ENCODE measurements around the gene TTLL5.
A peak's percentile ranks its signal among the peaks of the same experiment; 100 is the strongest.

Gene TTLL5

GRCh38 chr14:75702616-75703261 is 41.7 kb downstream of the TTLL5 start:
- no peak for DNase-seq

- no peak for DNase-seq
These were observed 42.4 kb downstream of the TTLL5 start for GRCh38 chr14:75703467-75703866.

DNA sequence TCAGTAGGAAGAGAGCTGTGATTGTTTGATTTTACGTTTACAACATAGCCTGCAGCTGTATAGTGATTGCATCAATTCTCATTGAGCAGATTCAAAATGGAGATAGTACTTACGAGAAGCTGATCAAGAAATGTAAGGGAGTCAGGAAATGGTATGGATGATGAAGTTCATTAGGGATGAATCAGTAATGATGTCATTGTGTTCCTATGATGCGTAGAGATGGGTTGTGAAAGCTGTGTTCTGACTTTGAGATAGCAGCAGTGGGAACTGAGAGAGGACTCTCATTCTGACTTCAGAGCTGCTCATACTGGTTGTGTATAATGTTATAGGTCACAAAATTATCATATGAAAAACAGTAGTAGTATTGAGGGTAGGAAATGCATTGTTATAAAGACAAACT is 44.0 kb downstream of the TTLL5 start:
- DNase-seq = no peak

DNA sequence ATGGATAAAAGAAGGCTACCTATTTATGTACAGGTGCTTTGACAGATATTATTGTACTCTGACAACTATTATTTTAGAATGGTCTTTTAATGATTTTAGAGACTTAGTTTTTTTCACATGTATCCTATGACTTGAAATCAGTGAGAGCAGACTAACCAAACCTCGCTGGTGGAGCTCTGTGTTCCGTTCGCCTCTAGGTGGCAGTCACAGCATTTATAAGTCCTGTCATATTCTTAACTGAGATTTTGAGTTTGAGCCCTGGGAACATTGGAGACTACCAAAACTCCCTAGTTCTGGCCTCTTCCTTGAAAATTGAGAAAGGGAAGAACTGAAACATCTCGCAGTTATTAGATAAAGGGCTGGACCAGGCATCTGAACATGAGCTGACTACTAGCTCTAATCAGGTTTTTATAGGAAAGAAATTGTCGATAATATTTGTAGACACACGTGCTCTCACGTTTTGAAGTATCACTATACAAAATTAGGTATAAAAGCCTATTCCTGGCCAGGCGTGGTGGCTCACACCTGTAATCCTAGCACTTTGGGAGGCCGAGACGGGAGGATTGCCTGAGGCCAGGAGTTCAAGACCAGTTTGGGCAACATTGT is 48.3 kb downstream of the TTLL5 start:
- peak; percentile 18 for DNase-seq

- DNase-seq = no peak
These were observed 50.2 kb downstream of the TTLL5 start for GRCh38 chr14:75711105-75711795.

- no peak for DNase-seq
These were observed 50.8 kb downstream of the TTLL5 start for GRCh38 chr14:75711796-75712211.

DNA sequence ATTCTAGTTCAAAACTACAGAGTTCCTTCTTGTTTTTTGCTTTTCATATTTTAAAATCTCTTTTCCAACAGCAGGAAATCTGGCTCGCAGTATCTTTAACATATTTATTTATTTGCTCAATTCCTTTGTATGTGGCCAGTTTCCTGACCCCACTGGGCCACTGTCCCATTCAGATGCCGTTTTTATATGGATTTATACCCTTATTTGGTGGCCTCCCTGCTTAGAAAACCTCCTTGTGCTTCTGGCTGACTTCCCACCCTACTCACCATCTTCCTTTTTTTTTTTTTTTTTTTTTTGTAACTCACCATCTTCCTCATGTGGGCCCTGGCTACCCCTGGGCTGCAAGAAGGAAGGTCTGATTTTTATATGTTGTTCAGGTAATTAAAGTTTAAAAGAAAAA is 53.9 kb downstream of the TTLL5 start:
- DNase-seq = no peak

GRCh38 chr14:75715926-75716780 is 55.1 kb downstream of the TTLL5 start:
- DNase-seq = no peak

- DNase-seq = no peak
These were observed 56.7 kb downstream of the TTLL5 start for GRCh38 chr14:75717729-75718128.

DNA sequence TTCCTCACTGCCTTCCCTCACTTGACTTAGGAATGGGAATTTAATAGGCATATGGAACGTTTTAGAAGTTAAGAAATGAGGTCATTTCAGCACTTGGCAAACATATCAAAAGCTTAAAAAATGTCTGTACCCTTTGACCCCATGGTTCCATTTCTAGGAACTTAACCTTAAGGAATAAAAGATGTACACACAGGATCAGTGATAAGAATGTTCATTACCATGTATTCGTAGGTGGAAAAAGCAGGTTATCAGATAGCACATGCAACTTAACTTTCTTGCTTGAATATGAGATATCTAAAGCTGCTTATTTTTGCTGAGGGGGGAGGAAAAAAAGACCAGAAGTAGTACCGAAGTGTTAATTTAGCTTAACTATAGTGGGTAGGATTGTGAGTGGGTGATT is 57.2 kb downstream of the TTLL5 start:
- no peak for DNase-seq

DNA sequence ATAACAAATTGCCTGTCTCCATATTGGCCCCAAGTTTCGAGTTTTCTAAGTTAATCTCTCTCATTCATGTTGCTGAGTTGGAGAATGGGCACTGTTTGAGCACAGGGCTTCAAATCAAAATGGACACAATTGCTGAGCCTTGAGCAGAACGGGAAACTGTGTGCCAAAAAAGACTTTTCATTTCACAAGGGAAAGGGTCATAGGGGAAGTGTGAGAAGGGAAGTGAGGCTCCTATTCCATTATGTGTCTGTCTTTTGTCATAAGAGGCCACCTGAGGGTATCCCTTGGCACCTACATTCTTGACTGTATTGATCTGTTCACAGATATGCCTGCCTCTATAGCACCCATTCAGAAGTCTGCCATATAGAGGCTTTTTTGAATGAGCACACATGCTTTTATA is 59.1 kb downstream of the TTLL5 start:
- DNase-seq = no peak

DNA sequence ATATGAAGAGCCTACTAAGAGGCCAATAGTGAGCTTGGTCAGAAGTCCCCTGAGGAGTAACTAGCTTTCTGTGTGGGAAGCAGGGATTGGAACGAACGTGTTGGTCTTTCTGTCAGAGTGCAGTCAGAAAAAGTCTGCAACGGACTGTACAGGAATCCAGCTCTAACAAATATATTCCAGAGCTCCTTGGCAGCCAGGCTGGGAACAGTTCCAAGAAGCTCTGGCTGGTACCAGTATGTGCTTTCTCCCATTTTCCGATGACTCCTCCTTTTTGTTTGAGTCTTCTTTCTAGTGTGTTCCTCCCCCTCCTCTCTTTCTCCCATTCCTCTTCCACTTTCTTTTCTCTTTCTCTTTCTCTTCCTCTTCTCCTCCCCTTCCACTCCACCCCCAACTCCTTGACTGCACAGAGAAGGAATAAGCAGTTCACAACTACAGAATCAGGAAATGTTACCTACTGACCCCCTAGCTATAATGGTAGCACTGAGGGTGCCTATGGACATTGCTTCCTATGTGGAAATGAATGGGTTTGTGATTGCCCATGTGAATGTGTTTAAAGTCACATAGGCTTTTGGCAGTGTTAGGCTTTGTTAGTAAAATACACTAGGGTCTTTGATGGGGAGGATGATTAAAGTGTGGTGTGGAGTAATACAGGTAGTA is 59.9 kb downstream of the TTLL5 start:
- DNase-seq = no peak

DNA sequence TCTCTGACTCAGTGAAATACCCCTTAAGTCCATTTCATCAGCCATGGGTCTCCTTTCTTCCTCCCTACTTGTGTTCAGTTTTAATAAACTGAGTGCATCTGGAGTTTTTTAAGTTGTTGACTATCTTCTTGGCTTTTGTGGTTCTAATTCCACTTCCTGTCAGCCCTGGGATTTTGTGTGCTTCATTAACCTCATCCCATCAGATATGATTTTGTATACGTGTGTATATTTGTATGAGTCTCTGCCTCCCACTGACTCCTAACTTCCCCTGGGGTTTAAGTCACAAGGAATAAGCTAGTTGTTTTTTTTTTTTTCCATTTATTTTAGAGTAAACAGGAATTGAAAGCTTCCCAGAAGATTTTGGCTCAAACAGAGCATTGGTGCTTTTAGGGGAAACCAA is 62.7 kb downstream of the TTLL5 start:
- no peak for DNase-seq

DNA sequence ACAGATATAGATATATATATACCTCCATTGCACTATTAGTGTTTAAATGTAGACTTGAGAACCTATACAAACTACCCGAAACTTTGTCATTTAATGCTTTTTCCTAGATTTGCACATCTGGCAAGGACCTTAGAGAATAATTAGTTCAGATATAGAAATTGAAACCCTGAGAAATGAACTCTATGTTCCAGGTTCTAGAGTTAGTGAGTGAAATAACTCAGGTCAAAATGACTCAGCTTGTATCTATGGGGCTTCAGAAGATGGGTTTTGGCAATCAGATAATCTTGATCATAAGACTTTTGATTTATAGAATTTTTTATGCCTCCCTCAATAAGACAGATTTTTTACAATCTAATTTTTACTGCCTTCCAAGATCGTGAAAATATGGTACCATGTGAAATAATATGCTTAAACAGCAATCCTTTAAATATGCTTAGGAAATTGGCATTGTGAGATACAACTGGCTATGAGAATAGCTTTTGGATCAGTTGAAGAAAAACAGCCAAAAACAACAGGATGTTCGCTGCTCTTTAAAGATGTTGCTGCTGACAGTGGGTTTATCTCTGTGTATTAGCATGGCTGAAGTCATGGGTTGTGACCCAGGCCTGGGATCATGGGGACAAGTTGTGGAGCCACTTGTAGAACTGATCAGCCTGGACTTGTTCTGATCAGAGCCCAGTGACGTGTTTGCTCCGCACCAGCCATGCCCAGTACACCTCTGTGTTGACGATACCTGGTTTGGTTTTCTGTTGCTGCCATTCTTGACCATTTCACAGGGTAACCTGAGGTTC is 63.6 kb downstream of the TTLL5 start:
- DNase-seq = no peak

DNA sequence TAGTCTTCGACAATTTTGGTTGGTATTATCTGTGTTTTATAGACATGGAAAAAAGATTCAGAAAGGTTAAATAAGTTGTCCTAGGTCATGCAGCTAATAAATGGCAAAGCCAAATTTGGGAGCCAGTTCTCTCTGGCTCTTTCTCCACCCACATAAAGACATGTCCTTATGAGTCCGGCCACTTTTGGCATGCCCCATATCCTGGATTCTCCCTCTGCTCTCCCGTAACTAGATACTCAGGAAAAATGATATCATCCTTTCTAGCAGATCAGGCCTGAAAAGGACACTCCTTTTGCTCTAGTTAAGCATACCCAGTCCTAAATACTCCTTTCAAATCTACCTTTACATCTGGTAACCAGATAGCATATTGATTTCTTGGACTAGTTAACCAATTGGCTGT is 64.4 kb downstream of the TTLL5 start:
- DNase-seq = no peak

DNA sequence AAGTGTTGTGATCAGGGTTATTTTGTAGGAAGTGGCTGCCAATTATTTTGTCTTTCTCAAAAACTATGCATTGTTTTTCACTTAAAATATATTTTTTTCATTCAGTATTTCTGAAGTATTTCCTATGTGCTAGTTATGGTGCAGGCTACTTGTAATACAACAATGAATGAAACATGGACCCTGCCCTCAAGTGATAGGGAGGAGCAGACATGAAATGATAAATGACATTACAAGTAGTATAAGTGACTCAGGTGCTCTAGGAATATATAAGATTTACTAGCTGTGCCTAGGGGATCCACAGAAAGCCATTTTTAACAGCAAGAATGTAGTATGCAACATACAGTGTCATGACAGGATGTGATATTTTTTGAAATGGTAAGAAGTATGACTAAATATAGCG is 65.3 kb downstream of the TTLL5 start:
- no peak for DNase-seq

- no peak for DNase-seq
These were observed 66.1 kb downstream of the TTLL5 start for GRCh38 chr14:75727124-75727523.

DNA sequence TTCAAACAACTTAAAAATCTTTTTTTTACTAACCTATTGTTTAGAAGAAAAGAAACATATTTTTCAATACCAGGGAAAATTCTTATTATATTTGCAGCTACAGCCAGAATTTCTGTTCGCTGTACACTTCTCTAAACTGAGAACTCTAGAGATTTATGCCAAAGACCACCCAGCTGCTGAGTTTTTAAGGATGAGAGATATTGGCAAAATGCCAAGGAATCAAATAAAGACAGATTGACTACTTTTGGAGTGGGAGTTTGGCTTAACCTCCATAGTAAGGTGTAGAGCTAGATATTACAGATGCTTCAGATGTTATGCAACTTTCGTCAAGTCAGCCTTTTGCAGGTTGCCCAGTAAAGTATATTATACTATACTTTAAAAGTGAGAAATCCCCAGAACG is 71.8 kb downstream of the TTLL5 start:
- no peak for DNase-seq

GRCh38 chr14:75734854-75735253 is 73.8 kb downstream of the TTLL5 start:
- no peak for DNase-seq

GRCh38 chr14:75736845-75737485 is 75.9 kb downstream of the TTLL5 start:
- DNase-seq = no peak

- DNase-seq = no peak
These were observed 77.1 kb downstream of the TTLL5 start for GRCh38 chr14:75738192-75738591.

- DNase-seq = no peak
These were observed 81.8 kb downstream of the TTLL5 start for GRCh38 chr14:75742867-75743266.

Data from NCI-H187 treated with DMSO at 0.1 percent for 48 hours (cell line).